Esophagus muscularis mucosa (tissue), 4 donors: ENCODE data around the gene ACSL6. TPM values are rescaled to one million over a fixed set of nuclear protein-coding genes. Genes with fewer than 3 reads are reported as not detected.
A peak's percentile ranks its signal among the peaks of the same experiment; 100 is the strongest.

Source experiments
- DNase-seq: peaks from one replicate; pipeline ENCODE4 v3.0.0-alpha.2; 2017; ENCODE audit errors: extremely low spot score
- H3K27ac ChIP-seq, 4 donors: fragments of 200-600 bp; sonication (generic); replicated peaks in 1 of 4; 1 replicate in 3 of 4; 2 replicates in 1 of 4; pipeline ENCODE4 v1.5.1; 2016 to 2019; ENCODE audit warnings: mild to moderate bottlenecking in 1 of 4
- H3K27me3 ChIP-seq, 4 donors: fragments of 200-600 bp; sonication (generic); one replicate each; pipeline versions ENCODE4 v1.5.1 to v1.6.0; 2016 to 2019
- H3K36me3 ChIP-seq, 4 donors: fragments of 200-600 bp; sonication (generic); one replicate each; pipeline ENCODE4 v1.5.1; 2016 to 2019
- H3K4me1 ChIP-seq, 4 donors: fragments of 200-600 bp; sonication (generic); one replicate each; pipeline ENCODE4 v1.5.1; 2016 to 2019
- H3K4me3 ChIP-seq, 4 donors: fragments of 200-600 bp; sonication (generic); 1 replicate in 2 of 4; 2 replicates in 2 of 4; pipeline ENCODE4 v1.5.1; 2016 to 2019; ENCODE audit warnings: mild to moderate bottlenecking in 4 of 4, moderate library complexity in 1 of 4
- H3K9me3 ChIP-seq, 4 donors: fragments of 200-600 bp; sonication (generic); 1 replicate in 3 of 4; 2 replicates in 1 of 4; pipeline ENCODE4 v1.5.1; 2016 to 2019
- EP300 ChIP-seq: sonication (generic); formaldehyde crosslinking; IDR thresholded peaks from one replicate; pipeline ENCODE4 v1.6.1; 2017; ENCODE audit warnings: antibody characterized with exemption
- POLR2A ChIP-seq: fragments of 450-650 bp; IDR thresholded peaks from one replicate; pipeline ENCODE4 v1.6.1; 2017; ENCODE audit warnings: antibody characterized with exemption, moderate library complexity, mild to moderate bottlenecking, low read depth
- POLR2AphosphoS5 ChIP-seq, 2 donors: sonication (generic); formaldehyde crosslinking; IDR thresholded peaks; one replicate each; pipeline ENCODE4 v1.6.1; 2017; ENCODE audit warnings: antibody characterized with exemption in 2 of 2
- WGBS: methylation state at CpG from one replicate; pipeline ENCODE4 v1.1.5; 2018; 5-methylcytosine and 5-hydroxymethylcytosine counted together
- intact Hi-C: fragments of 100-400 bp; cut with DNase I; formaldehyde crosslinking; loops from one replicate; pipeline ENCODE4 v1.15.1; 2023
- total RNA-seq, 4 donors: library from RNA; depleted of rRNA; stranded (reverse); fragments of >200 nt; gene quantifications; one replicate each; pipeline versions ENCODE4 v1.1.0 to v1.2.1, GENCODE V29; 2016
- TF ChIP-seq, protein P1 (sequence below), 3 experiments: fragments of 200-600 bp in 2 of 3; fragments of 450-650 bp in 1 of 3; sonication (generic) in 2 of 3; IDR thresholded peaks; one replicate each; pipeline ENCODE4 v1.5.1; 2017 to 2019; ENCODE audit warnings: antibody characterized with exemption in 3 of 3, mild to moderate bottlenecking in 2 of 3, moderate library complexity in 1 of 3

The ACSL6 gene
- total RNA-seq, 4 donors from 2014 or later: 1.6 to 2.6 (median 1.9) TPM

DNA sequence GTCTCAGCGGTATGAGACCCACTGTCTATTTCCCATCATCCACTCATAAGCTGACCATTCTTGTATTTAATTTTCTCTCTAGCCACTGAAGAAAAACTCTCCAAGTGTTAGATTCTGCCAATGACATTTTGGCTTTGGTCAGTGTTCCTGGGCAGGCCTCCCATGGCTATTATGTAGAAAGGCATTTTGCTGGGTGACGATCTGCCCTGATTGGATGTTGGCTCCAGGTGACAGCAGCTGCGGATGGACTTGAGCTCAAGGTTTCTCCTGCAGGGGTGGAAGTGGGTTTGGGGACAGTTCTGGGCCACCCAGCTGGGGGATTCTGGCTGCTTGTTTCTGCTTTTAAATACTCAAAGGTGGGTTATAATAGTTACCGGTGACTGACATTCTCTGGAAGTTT, 31.6 kb downstream of the ACSL6 start:
- WGBS: 93% methylated on average over 4 of the region's 4 CpGs

DNA sequence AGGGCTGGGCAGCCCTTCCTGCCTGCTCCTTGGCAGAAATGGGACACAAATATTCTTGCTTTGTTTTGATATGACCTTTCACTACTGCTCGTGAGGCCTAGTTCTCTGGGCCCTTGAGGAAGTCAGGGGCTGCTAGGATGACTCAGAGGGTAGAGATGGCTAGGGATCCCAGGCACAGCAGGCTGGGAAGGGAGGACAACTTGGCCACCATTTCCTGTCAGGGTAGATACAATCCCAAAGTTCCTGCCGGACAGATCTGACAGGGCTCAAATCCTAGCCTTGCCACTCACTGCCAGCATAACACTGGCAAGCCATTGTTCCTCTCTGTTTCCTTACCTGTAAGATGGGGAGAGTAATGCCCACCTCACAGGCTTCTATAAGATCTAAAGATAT, 34.2 kb downstream of the ACSL6 start:
- no peak overlapping the region for H3K27ac ChIP-seq
- H3K4me3 ChIP-seq: no peak overlapping the region
- H3K36me3 ChIP-seq: no peaks in the 10 kb centered on the region
- H3K27me3 ChIP-seq: no peaks in the 10 kb centered on the region
- no peak for TF ChIP-seq POLR2AphosphoS5 (IDR thresholded peaks at IDR 0.05)
- TF ChIP-seq POLR2A: no peak
- no peak for TF ChIP-seq EP300
- TF ChIP-seq, protein P1, sequence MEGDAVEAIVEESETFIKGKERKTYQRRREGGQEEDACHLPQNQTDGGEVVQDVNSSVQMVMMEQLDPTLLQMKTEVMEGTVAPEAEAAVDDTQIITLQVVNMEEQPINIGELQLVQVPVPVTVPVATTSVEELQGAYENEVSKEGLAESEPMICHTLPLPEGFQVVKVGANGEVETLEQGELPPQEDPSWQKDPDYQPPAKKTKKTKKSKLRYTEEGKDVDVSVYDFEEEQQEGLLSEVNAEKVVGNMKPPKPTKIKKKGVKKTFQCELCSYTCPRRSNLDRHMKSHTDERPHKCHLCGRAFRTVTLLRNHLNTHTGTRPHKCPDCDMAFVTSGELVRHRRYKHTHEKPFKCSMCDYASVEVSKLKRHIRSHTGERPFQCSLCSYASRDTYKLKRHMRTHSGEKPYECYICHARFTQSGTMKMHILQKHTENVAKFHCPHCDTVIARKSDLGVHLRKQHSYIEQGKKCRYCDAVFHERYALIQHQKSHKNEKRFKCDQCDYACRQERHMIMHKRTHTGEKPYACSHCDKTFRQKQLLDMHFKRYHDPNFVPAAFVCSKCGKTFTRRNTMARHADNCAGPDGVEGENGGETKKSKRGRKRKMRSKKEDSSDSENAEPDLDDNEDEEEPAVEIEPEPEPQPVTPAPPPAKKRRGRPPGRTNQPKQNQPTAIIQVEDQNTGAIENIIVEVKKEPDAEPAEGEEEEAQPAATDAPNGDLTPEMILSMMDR (IDR thresholded peaks at IDR 0.05): no peak
- no peaks in the 10 kb centered on the region for H3K4me1 ChIP-seq
- intact Hi-C loops: no loop called here
- no peak for DNase-seq
- H3K9me3 ChIP-seq: no peaks in the 10 kb centered on the region
- WGBS: 78% methylated on average over 2 of the region's 2 CpGs

More for the DNA sequence above, 31.6 kb downstream of the ACSL6 start:
- H3K4me3 ChIP-seq: no peak overlapping the region
- no peaks in the 10 kb centered on the region for H3K9me3 ChIP-seq
- TF ChIP-seq POLR2A: no peak
- TF ChIP-seq, protein P1 (IDR thresholded peaks at IDR 0.05): no peak
- TF ChIP-seq EP300: no peak
- TF ChIP-seq POLR2AphosphoS5 (IDR thresholded peaks at IDR 0.05): no peak
- peaks cover 0 to 23% (median 18%) of the 10 kb centered on the region in 4 donors for H3K4me1 ChIP-seq
- no peak for DNase-seq
- H3K27me3 ChIP-seq: no peaks in the 10 kb centered on the region
- intact Hi-C loops: no loop called here
- H3K36me3 ChIP-seq: no peaks in the 10 kb centered on the region
- no peak overlapping the region for H3K27ac ChIP-seq

DNA sequence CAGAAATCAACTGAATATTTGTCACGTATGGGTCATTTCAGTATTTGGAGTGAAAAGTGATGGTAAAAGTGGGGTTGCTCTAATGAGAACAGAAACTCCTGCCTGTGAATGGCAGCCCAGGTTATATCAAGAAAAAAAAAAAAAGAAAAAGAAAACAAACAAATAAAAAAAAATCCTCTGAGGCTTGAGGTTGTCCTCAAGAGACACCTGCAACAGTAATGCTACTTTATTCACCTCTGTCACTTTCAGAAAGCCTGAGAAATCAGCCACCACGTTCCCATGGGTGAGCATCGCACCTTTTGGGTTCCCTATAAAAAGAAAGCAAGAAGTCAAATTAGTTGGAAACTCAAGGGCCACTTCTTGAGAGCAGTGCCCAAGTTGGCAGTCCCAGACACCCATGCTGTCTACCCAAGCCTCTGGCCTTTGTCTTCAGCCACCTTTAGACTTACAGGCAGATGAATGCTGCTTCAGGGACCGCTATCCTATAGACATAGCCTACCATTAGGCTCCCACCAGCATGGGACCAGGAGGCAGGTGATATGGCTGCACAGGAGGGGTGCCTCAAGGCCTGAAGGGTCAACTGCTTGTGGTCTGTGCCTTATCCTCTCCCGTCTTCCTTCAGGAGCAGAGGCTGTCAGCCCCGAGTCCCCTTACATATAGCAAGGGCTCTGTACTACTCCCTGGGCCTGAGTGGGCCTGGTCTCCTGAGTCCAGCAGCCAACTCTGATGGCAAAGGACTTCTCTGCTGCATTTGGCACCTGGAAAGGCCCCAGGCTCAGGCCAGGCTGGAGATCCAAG, 34.8 kb downstream of the ACSL6 start:
- Histone ChIP-seq H3K27me3 (no peaks in the 10 kb centered on the region), H3K4me3 (no peak overlapping the region), H3K4me1 (no peaks in the 10 kb centered on the region), H3K27ac (no peak overlapping the region), H3K9me3 (no peaks in the 10 kb centered on the region), H3K36me3 (no peaks in the 10 kb centered on the region)
- TF ChIP-seq EP300 (no peak), POLR2AphosphoS5 (IDR thresholded peaks at IDR 0.05) (no peak), POLR2A (no peak)
- TF ChIP-seq, protein P1 (IDR thresholded peaks at IDR 0.05): no peak
- intact Hi-C loops: no loop called here
- no peak for DNase-seq
- WGBS: 94% methylated on average over 4 of the region's 6 CpGs

DNA sequence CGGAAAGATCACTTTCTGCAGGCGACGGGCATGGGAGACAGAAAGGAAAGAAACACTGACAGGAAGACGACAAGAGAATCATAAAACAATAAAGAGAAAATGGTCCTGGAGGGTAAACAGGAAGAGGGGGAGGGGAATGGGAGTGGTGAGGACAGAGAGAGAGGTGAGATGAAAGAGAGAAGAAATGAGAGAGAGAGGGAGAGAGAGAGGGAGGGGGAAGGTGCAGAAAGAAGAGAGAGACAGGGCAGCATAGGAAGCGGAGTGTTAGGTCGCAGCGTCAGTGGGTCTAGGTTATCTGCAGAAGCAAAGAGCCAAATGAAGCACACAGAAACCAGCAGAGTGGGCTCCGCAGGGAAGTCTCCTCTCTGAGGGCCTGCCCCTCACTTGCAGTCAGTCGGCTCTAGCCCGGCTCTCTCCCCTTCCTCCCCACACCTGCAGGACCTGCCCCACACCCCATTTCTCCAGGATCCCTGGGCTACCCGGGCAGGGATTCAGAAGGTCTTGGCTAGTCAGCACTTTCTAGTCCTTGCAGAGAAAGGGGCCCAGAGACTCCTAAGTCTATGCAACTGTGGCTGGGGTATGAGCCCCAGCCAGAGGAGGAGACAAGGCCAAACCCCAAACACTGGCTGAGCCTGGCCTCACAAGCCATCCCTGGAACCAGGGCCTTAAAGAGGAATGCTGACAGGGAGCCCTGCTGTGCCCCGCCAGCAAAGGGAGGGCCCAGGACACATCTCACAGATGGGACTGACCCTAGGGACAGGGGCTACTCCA, 36.3 kb downstream of the ACSL6 start:
- TF ChIP-seq, protein P1 (IDR thresholded peaks at IDR 0.05): no peak
- no peak for TF ChIP-seq POLR2AphosphoS5 (IDR thresholded peaks at IDR 0.05)
- TF ChIP-seq POLR2A: no peak
- TF ChIP-seq EP300: no peak
- no peaks in the 10 kb centered on the region for H3K4me1 ChIP-seq
- H3K4me3 ChIP-seq: no peak overlapping the region
- H3K27me3 ChIP-seq: no peaks in the 10 kb centered on the region
- no peak overlapping the region for H3K27ac ChIP-seq
- intact Hi-C loops: no loop called here
- DNase-seq: peak; percentile 66
- 53% methylated on average over 12 of the region's 12 CpGs for WGBS
- no peaks in the 10 kb centered on the region for H3K36me3 ChIP-seq
- no peaks in the 10 kb centered on the region for H3K9me3 ChIP-seq
